ENCODE data around the gene PCDH9.

PCDH9 gene

GRCh38 chr13:67224148-67224846 is 5.8 kb downstream of the PCDH9 start:
- H3K4me3 ChIP-seq (ENCODE audit: low read depth, low read length), result no peak overlapping the region
- TF ChIP-seq CTCF (IDR thresholded peaks at IDR 0.05; ENCODE audit: borderline replicate concordance, insufficient read depth, low read depth, low read length), result no peak

- TF ChIP-seq CTCF (IDR thresholded peaks at IDR 0.05; ENCODE audit: borderline replicate concordance, insufficient read depth, low read depth, low read length), result no peak
- H3K4me3 ChIP-seq (ENCODE audit: low read depth, low read length), result no peak overlapping the region
Observed at GRCh38 chr13:67223742-67224141, 6.4 kb downstream of the PCDH9 start.

- no peak for TF ChIP-seq CTCF (IDR thresholded peaks at IDR 0.05; ENCODE audit: borderline replicate concordance, insufficient read depth, low read depth, low read length)
- no peak overlapping the region for H3K4me3 ChIP-seq (ENCODE audit: low read depth, low read length)
Observed at GRCh38 chr13:67223024-67223423, 7.1 kb downstream of the PCDH9 start.

- TF ChIP-seq CTCF (IDR thresholded peaks at IDR 0.05; ENCODE audit: borderline replicate concordance, insufficient read depth, low read depth, low read length), result no peak
- no peak overlapping the region for H3K4me3 ChIP-seq (ENCODE audit: low read depth, low read length)
Observed at GRCh38 chr13:67221630-67222226, 8.4 kb downstream of the PCDH9 start.

- H3K4me3 ChIP-seq (ENCODE audit: low read depth, low read length), result no peak overlapping the region
- no peak for TF ChIP-seq CTCF (IDR thresholded peaks at IDR 0.05; ENCODE audit: borderline replicate concordance, insufficient read depth, low read depth, low read length)
Observed at GRCh38 chr13:67219113-67219512, 11.0 kb downstream of the PCDH9 start.

GRCh38 chr13:67217880-67218279 is 12.3 kb downstream of the PCDH9 start:
- no peak for TF ChIP-seq CTCF (IDR thresholded peaks at IDR 0.05; ENCODE audit: borderline replicate concordance, insufficient read depth, low read depth, low read length)
- no peak overlapping the region for H3K4me3 ChIP-seq (ENCODE audit: low read depth, low read length)

GRCh38 chr13:67216864-67217263 is 13.3 kb downstream of the PCDH9 start:
- no peak for TF ChIP-seq CTCF (IDR thresholded peaks at IDR 0.05; ENCODE audit: borderline replicate concordance, insufficient read depth, low read depth, low read length)
- no peak overlapping the region for H3K4me3 ChIP-seq (ENCODE audit: low read depth, low read length)
